Muscle of arm (tissue), 14 donors: ENCODE results near the gene OR8K5. TPM values are rescaled to one million over a fixed set of nuclear protein-coding genes. Genes with fewer than 3 reads are reported as not detected.
"Not testable (repeated sequence)": the region's sequence is repeated elsewhere in the genome, so short reads cannot be mapped to it uniquely, and the experiment has no call there.

Source experiments
- DNase-seq: peaks from one replicate; pipeline ENCODE4 v3.0.0-alpha.2; 2013
- long read RNA-seq, 11 donors: transcript quantifications; one replicate each; lab custom pipeline, GENCODE V29; 2026
- polyA plus RNA-seq, 12 donors: library from polyadenylated mRNA; unstranded; fragments of 120-200 nt; gene quantifications; one replicate each; pipeline ENCODE4 v1.2.1, GENCODE V29; 2013; ENCODE audit not compliant: insufficient read length in 12 of 12

Gene OR8K5, protein sequence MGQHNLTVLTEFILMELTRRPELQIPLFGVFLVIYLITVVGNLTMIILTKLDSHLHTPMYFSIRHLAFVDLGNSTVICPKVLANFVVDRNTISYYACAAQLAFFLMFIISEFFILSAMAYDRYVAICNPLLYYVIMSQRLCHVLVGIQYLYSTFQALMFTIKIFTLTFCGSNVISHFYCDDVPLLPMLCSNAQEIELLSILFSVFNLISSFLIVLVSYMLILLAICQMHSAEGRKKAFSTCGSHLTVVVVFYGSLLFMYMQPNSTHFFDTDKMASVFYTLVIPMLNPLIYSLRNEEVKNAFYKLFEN
- polyA plus RNA-seq = not detected
- long read RNA-seq, donor 1 = 0 reads
- long read RNA-seq, donor 2 = 0 reads
- long read RNA-seq, donor 3 = 0 reads
- long read RNA-seq, donor 4 = 0 reads
- long read RNA-seq, donor 5 = 0 reads
- long read RNA-seq, donor 6 = 0 reads
- long read RNA-seq, donor 7 = 0 reads
- long read RNA-seq, donor 8 = 0 reads
- long read RNA-seq, donor 9 = 0 reads
- long read RNA-seq, donor 10 = 0 reads
- long read RNA-seq, donor 11 = 0 reads

- DNase-seq = no peak
Observed at GRCh38 chr11:56160217-56160616, at the start of gene OR8K5. Gene OR8K5, minus strand, starts transcription at chr11:56160317. Its CDS starts 0 bp downstream, at chr11:56160317.

DNA sequence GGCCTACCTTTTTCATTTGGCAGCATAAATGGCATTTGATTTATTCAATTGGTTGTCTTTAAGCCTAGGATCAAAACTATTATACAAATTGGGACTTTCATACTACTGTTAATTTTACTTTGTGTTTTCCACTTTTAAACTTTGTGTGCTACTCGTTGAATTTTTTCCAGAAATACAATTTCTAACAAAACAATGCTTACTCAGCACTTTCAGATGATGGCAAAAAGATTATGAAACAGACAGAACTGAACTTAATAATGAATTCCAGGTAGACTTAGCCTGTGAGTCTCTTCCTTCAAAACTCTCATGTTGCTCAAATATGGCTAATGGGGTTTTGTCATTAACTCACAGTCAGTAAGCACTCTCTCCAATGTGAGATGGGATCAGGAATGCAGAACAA, 47.7 kb upstream of the OR8K5 start:
- no peak for DNase-seq

- DNase-seq = no peak
Observed at GRCh38 chr11:56197367-56197766, 37.2 kb upstream of the OR8K5 start.

DNA sequence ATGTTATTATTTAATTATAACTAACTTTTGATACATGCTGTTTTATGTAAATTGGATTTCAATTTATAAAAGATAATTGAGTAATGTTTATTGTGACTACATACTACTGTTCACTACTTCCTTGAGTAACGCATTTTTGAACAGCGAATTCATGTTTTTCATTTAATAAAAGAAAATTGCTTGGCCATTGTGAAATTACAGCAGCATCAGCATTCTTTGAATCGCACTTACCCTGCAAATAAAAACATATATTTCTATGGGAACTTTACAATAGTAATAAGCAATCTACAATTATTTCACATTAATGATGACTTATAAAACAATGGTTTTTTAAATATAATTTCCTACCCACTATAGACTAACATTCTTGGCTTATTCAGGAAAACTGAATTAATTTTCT, 36.6 kb upstream of the OR8K5 start:
- DNase-seq = no peak

DNA sequence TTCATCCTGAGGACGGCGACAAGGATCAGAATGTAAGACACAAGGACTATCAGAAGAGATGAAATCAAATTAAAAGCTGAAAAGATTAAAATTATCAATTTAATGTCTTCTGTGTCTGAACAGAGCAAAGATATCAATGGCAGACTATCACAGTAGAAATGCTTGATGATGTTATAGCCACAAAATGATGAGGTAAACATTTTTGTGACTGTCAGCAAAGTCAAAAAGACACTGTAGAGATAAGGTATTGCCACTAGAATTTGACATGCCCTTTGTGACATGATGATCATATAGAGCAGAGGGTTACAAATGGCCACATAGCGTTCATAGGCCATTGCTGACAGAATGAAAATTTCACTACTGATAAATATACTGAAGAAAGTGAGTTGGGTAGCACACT, 28.5 kb upstream of the OR8K5 start:
- no peak for DNase-seq

GRCh38 chr11:56183459-56183858, 23.3 kb upstream of the OR8K5 start:
- DNase-seq = no peak

- no peak for DNase-seq
Observed at GRCh38 chr11:56176318-56176717, 16.2 kb upstream of the OR8K5 start, which contains the start of gene OR5J2. Gene OR5J2, plus strand, starts transcription at chr11:56176618. Its CDS starts 0 bp downstream, at chr11:56176618.

GRCh38 chr11:56172256-56172830, 12.2 kb upstream of the OR8K5 start:
- no peak for DNase-seq

DNA sequence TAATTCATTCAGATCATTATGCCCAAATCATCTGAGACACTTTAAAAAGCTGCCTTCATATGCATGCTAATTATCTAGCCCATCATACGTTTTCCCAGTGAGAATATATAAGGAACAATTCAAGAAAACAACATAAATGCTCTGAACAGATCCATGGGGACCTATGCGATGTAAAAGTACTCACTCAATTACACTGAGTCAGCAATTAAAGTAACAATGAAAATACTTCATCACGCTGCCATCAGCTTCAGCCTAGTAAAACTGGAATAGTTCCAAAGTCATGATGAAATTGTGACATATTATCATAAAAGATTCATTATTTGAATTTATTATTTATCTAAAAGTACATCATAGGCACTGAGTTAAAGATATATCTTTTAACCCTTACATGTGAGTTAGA, 3.7 kb upstream of the OR8K5 start:
- no peak for DNase-seq

- DNase-seq = no peak
Observed at GRCh38 chr11:56152333-56152732, 7.8 kb downstream of the OR8K5 start.

DNA sequence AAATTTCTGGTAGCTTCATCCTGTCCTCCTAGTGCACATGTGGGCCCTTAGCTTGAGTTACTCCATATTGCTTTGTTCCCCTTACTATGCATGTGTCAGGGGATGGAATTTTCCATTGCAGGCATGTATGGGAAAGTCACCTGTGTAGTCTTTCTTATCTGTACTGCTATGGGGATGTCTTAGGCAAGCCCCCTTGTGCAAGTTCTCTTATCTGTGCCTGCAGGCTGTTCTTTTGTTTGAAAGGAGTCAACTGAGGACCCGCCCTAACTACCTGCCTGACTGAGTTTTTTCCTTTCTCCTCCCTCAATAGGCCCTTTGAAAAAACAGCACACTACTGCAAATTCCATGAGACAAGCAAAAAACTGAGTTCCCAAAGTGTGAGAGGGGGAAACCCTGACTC, 8.7 kb downstream of the OR8K5 start:
- no peak for DNase-seq

GRCh38 chr11:56143681-56144080, 16.4 kb downstream of the OR8K5 start:
- not testable (repeated sequence) for DNase-seq

DNA sequence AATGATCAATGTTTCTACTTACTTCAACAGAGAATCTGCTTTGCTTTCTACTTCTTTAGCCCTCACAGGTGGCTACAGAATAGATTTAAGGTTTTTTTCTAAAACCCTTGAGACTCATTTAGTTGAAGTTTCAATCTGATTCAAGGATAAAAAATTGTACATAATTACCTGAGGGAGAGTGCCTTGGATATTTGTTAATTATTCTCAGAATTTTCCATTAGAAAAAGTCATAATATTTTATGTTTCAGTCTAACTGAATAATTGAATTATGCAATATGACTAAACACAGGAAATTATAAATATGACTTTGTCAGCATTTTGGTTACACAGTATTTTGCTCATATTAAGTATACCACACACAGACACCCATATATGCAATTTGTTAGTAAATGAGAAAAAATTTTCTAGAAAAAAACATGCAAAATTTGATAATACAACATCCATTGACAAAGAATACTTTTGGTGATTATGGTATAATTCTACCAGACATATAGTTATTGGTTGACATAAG, 19.9 kb downstream of the OR8K5 start, which contains the start of gene OR8J3:
OR8J3 (minus strand) TSS at position 51 of the 511 bp plus-strand sequence. CDS start 2,483 bp downstream, outside the sequence.
- DNase-seq = no peak

GRCh38 chr11:56122073-56122472, 38.0 kb downstream of the OR8K5 start, which contains the start of gene OR8H3:
Gene OR8H3, plus strand, starts transcription at chr11:56122373. Its CDS starts 0 bp downstream, at chr11:56122373.
- DNase-seq = no peak

Other genes with a start within 250 kb of the OR8K5 start
- gene OR5W2, start 245.7 kb downstream of the OR8K5 start, polyA plus RNA-seq = not detected
- not detected for gene OR5I1, start 223.9 kb downstream of the OR8K5 start, polyA plus RNA-seq
- gene OR10AG1, start 190.4 kb downstream of the OR8K5 start, polyA plus RNA-seq = not detected
- gene OR5F1, start 165.7 kb downstream of the OR8K5 start, polyA plus RNA-seq = not detected
- under 1 TPM in 5 of 12 donors, not detected in 7; 0.01 to 0.07 (median 0.03) TPM for gene OR5AS1, start 132.7 kb downstream of the OR8K5 start, polyA plus RNA-seq
- gene OR8I2, start 67.0 kb downstream of the OR8K5 start, polyA plus RNA-seq = not detected
- gene OR8H2, start 56.6 kb downstream of the OR8K5 start, polyA plus RNA-seq = under 1 TPM in 1 of 12 donors, not detected in 11; 0.05 TPM
- gene OR8H3, start 37.9 kb downstream of the OR8K5 start, polyA plus RNA-seq = not detected
- not detected for gene OR8J3, start 20.1 kb downstream of the OR8K5 start, polyA plus RNA-seq
- not detected for gene OR5J2, start 16.3 kb upstream of the OR8K5 start, polyA plus RNA-seq
- gene OR5T2, start 73.9 kb upstream of the OR8K5 start, polyA plus RNA-seq = not detected
- gene OR5T3, start 91.9 kb upstream of the OR8K5 start, polyA plus RNA-seq = not detected
- not detected for gene OR5T1, start 113.8 kb upstream of the OR8K5 start, polyA plus RNA-seq
- not detected for gene OR8H1, start 131.9 kb upstream of the OR8K5 start, polyA plus RNA-seq
- not detected for gene OR8K3, start 154.8 kb upstream of the OR8K5 start, polyA plus RNA-seq
- gene OR8K1, start 185.7 kb upstream of the OR8K5 start, polyA plus RNA-seq = not detected
- not detected for gene OR8J1, start 194.0 kb upstream of the OR8K5 start, polyA plus RNA-seq
- not detected for gene OR8U1, start 215.3 kb upstream of the OR8K5 start, polyA plus RNA-seq